ENCODE results near the gene CACNA1E. TPM values are rescaled to one million over a fixed set of nuclear protein-coding genes. Genes with fewer than 3 reads are reported as not detected.

Gene CACNA1E
- total RNA-seq, 1 experiment from 2014 or later: 0.46 TPM

- Histone ChIP-seq H3K23ac (ENCODE audit: insufficient read length, low read depth, low read length) (no peak overlapping the region), H4K91ac (ENCODE audit: insufficient read length, low read depth, low read length) (no peak overlapping the region), H2AK5ac (ENCODE audit: insufficient read length, low read length) (no peak overlapping the region), H2AFZ (ENCODE audit: low read length) (no peak overlapping the region), H3T11ph (ENCODE audit: low read length) (no peak overlapping the region), H3K79me1 (ENCODE audit: insufficient read depth, low read depth, low read length, poor library complexity, severe bottlenecking) (no peaks in the 10 kb centered on the region), H3K79me2 (ENCODE audit: insufficient read depth, low read length) (no peaks in the 10 kb centered on the region), H4K8ac (replicated peaks; ENCODE audit: insufficient read length, low read depth, low read length) (no peak overlapping the region), H3K4me1 (ENCODE audit: insufficient read depth, low read length) (no peaks in the 10 kb centered on the region), H3K4ac (ENCODE audit: low read depth, low read length) (no peak overlapping the region), H3K27ac (ENCODE audit: insufficient read length, low read depth, low read length) (no peak overlapping the region), H2BK12ac (ENCODE audit: insufficient read length, low read depth, low read length) (no peak overlapping the region), H3K14ac (ENCODE audit: insufficient read depth, low read length) (no peak overlapping the region), H3K23me2 (ENCODE audit: insufficient read length, low read depth, low read length, poor library complexity, severe bottlenecking) (no peaks in the 10 kb centered on the region), H2BK20ac (ENCODE audit: low read depth, low read length, poor library complexity, severe bottlenecking) (no peak overlapping the region), H3K9me3 (ENCODE audit: control insufficient read depth, low read depth, low read length) (no peaks in the 10 kb centered on the region), H4K5ac (ENCODE audit: insufficient read length, low read depth, low read length) (no peak overlapping the region), H3K9ac (ENCODE audit: extremely low read depth, insufficient read length, low read length) (no peak overlapping the region), H3K18ac (ENCODE audit: insufficient read length, low read depth, low read length) (no peak overlapping the region), H2BK120ac (ENCODE audit: low read depth, low read length, poor library complexity, severe bottlenecking) (no peak overlapping the region), H2BK5ac (ENCODE audit: insufficient read length, low read length) (no peak overlapping the region), H3K4me2 (ENCODE audit: insufficient read depth, insufficient read length, low read length) (no peak overlapping the region), H2BK15ac (ENCODE audit: low read depth, low read length) (no peak overlapping the region), H4K20me1 (ENCODE audit: control insufficient read depth, insufficient read depth, insufficient read length) (no peaks in the 10 kb centered on the region), H3K27me3 (ENCODE audit: insufficient read depth, low read length) (no peaks in the 10 kb centered on the region), H3K56ac (ENCODE audit: insufficient read length, low read depth, low read length) (no peak overlapping the region)
- H3K27me3 Mint-ChIP-seq (ENCODE audit: low read depth): no peaks in the 10 kb centered on the region
- WGBS (ENCODE audit: extremely low coverage, insufficient read length, low lambda C conversion rate): no CpG with 5 or more reads among the region's 2 CpGs
- no peak for DNase-seq
- no peak overlapping the region for H3K27ac Mint-ChIP-seq
- peaks cover 0 to 2% of the 10 kb centered on the region in 2 experiments; a peak in 2 of 4 replicates for H3K4me1 Mint-ChIP-seq
- no peak overlapping the region for H3K4me3 Mint-ChIP-seq
- TF ChIP-seq CTCF (conservative IDR thresholded peaks at IDR 0.05): no peak
- H3K9me3 Mint-ChIP-seq: peaks cover 0 to 5% of the 10 kb centered on the region in 2 experiments; a peak in 3 of 5 replicates
- H3K36me3 Mint-ChIP-seq (ENCODE audit: insufficient read depth in 1 of 3, low read depth in 3 of 3): no peaks in the 10 kb centered on the region; a peak in 1 of 7 replicates
Observed at GRCh38 chr1:181618559-181618958, 135.2 kb downstream of the CACNA1E start.
